ENCODE results near the gene CWC27. TPM values are rescaled to one million over a fixed set of nuclear protein-coding genes. Genes with fewer than 3 reads are reported as not detected.

CWC27 gene
- total RNA-seq, 1 experiment from 2014 or later: 42.7 TPM

DNA sequence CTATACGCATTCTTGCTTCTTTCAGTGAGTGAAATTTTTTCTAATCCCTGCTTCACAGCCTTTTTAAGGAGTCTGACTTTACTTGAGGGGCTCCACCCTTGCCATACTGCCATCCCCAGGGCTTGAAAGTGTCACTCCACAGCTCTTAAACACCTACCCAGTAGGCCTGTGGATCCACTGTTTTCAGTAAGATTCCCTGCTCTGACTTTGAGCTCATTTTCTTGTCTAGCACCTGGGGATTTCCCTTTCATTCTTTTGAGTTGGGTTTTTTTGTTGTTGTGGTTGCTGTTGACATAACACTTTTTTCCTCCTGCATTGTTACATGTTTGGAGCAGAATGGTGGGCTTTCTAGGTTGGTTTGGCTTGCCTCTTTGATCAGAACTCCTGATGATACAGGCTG lies 23.8 kb upstream of the CWC27 start (continued):
- TF ChIP-seq, protein P1, sequence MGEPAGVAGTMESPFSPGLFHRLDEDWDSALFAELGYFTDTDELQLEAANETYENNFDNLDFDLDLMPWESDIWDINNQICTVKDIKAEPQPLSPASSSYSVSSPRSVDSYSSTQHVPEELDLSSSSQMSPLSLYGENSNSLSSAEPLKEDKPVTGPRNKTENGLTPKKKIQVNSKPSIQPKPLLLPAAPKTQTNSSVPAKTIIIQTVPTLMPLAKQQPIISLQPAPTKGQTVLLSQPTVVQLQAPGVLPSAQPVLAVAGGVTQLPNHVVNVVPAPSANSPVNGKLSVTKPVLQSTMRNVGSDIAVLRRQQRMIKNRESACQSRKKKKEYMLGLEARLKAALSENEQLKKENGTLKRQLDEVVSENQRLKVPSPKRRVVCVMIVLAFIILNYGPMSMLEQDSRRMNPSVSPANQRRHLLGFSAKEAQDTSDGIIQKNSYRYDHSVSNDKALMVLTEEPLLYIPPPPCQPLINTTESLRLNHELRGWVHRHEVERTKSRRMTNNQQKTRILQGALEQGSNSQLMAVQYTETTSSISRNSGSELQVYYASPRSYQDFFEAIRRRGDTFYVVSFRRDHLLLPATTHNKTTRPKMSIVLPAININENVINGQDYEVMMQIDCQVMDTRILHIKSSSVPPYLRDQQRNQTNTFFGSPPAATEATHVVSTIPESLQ (CRISPR knock-in tag; IDR thresholded peaks at IDR 0.05): no peak
- TF ChIP-seq MYBL2 (CRISPR knock-in tag; IDR thresholded peaks at IDR 0.05) (no peak), FOXK1 (CRISPR knock-in tag; IDR thresholded peaks at IDR 0.05) (no peak), ZNF317 (CRISPR knock-in tag; IDR thresholded peaks at IDR 0.05; ENCODE audit: borderline replicate concordance, low read depth) (no peak), FOXJ3 (CRISPR knock-in tag; IDR thresholded peaks at IDR 0.05; ENCODE audit: borderline replicate concordance) (no peak), NR1H2 (CRISPR knock-in tag; IDR thresholded peaks at IDR 0.05) (no peak), NFATC4 (CRISPR knock-in tag; IDR thresholded peaks at IDR 0.05) (no peak)
- TF ChIP-seq, protein P2, sequence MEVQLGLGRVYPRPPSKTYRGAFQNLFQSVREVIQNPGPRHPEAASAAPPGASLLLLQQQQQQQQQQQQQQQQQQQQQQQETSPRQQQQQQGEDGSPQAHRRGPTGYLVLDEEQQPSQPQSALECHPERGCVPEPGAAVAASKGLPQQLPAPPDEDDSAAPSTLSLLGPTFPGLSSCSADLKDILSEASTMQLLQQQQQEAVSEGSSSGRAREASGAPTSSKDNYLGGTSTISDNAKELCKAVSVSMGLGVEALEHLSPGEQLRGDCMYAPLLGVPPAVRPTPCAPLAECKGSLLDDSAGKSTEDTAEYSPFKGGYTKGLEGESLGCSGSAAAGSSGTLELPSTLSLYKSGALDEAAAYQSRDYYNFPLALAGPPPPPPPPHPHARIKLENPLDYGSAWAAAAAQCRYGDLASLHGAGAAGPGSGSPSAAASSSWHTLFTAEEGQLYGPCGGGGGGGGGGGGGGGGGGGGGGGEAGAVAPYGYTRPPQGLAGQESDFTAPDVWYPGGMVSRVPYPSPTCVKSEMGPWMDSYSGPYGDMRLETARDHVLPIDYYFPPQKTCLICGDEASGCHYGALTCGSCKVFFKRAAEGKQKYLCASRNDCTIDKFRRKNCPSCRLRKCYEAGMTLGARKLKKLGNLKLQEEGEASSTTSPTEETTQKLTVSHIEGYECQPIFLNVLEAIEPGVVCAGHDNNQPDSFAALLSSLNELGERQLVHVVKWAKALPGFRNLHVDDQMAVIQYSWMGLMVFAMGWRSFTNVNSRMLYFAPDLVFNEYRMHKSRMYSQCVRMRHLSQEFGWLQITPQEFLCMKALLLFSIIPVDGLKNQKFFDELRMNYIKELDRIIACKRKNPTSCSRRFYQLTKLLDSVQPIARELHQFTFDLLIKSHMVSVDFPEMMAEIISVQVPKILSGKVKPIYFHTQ (CRISPR knock-in tag; IDR thresholded peaks at IDR 0.05): no peak
- TF ChIP-seq, protein P3, sequence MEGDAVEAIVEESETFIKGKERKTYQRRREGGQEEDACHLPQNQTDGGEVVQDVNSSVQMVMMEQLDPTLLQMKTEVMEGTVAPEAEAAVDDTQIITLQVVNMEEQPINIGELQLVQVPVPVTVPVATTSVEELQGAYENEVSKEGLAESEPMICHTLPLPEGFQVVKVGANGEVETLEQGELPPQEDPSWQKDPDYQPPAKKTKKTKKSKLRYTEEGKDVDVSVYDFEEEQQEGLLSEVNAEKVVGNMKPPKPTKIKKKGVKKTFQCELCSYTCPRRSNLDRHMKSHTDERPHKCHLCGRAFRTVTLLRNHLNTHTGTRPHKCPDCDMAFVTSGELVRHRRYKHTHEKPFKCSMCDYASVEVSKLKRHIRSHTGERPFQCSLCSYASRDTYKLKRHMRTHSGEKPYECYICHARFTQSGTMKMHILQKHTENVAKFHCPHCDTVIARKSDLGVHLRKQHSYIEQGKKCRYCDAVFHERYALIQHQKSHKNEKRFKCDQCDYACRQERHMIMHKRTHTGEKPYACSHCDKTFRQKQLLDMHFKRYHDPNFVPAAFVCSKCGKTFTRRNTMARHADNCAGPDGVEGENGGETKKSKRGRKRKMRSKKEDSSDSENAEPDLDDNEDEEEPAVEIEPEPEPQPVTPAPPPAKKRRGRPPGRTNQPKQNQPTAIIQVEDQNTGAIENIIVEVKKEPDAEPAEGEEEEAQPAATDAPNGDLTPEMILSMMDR (IDR thresholded peaks at IDR 0.05): no peak
- TF ChIP-seq, protein P4, sequence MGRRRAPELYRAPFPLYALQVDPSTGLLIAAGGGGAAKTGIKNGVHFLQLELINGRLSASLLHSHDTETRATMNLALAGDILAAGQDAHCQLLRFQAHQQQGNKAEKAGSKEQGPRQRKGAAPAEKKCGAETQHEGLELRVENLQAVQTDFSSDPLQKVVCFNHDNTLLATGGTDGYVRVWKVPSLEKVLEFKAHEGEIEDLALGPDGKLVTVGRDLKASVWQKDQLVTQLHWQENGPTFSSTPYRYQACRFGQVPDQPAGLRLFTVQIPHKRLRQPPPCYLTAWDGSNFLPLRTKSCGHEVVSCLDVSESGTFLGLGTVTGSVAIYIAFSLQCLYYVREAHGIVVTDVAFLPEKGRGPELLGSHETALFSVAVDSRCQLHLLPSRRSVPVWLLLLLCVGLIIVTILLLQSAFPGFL (CRISPR knock-in tag; IDR thresholded peaks at IDR 0.05; ENCODE audit: borderline replicate concordance): no peak
- TF ChIP-seq, protein P5, sequence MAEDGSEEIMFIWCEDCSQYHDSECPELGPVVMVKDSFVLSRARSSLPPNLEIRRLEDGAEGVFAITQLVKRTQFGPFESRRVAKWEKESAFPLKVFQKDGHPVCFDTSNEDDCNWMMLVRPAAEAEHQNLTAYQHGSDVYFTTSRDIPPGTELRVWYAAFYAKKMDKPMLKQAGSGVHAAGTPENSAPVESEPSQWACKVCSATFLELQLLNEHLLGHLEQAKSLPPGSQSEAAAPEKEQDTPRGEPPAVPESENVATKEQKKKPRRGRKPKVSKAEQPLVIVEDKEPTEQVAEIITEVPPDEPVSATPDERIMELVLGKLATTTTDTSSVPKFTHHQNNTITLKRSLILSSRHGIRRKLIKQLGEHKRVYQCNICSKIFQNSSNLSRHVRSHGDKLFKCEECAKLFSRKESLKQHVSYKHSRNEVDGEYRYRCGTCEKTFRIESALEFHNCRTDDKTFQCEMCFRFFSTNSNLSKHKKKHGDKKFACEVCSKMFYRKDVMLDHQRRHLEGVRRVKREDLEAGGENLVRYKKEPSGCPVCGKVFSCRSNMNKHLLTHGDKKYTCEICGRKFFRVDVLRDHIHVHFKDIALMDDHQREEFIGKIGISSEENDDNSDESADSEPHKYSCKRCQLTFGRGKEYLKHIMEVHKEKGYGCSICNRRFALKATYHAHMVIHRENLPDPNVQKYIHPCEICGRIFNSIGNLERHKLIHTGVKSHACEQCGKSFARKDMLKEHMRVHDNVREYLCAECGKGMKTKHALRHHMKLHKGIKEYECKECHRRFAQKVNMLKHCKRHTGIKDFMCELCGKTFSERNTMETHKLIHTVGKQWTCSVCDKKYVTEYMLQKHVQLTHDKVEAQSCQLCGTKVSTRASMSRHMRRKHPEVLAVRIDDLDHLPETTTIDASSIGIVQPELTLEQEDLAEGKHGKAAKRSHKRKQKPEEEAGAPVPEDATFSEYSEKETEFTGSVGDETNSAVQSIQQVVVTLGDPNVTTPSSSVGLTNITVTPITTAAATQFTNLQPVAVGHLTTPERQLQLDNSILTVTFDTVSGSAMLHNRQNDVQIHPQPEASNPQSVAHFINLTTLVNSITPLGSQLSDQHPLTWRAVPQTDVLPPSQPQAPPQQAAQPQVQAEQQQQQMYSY (CRISPR knock-in tag; IDR thresholded peaks at IDR 0.05): no peak

DNA sequence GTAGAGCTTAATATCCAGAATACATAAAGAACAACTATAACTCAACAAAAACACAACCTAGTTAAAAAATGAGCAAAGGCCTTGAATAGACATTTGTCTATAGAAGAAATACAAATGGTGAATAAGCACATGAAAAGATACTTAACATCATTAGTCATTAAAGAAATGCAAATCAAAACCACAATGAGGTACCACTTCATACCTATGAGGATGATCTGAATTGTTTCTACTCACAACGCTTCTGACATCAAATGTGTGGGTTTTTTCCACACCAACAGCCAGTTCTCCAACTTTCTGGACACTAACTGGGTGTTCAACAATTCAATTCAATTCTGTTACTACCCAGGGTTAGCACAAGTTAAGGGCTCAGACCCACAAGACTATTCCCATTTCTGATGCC lies 22.3 kb upstream of the CWC27 start:
- Mint-ChIP-seq H3K36me3 (peaks cover 7% of the 10 kb centered on the region), H3K4me1 (peaks cover 22% of the 10 kb centered on the region), H3K27ac (no peak overlapping the region), H3K27me3 (ENCODE audit: low read depth) (no peaks in the 10 kb centered on the region), H3K9me3 (peaks cover 3% of the 10 kb centered on the region; the same call in 1 of the 2 replicates), H3K4me3 (no peak overlapping the region)
- DNase-seq (ENCODE audit: low spot score): no peak
- POLR2A ChIA-PET: no interaction called here
- CTCF ChIA-PET: interaction anchor here (0.7 kb wide), 1 partner anchor 299 kb away, joined by 3 read pairs; no protein-coding TSS in a partner anchor
- no peak for ATAC-seq
- TF ChIP-seq, protein P6, sequence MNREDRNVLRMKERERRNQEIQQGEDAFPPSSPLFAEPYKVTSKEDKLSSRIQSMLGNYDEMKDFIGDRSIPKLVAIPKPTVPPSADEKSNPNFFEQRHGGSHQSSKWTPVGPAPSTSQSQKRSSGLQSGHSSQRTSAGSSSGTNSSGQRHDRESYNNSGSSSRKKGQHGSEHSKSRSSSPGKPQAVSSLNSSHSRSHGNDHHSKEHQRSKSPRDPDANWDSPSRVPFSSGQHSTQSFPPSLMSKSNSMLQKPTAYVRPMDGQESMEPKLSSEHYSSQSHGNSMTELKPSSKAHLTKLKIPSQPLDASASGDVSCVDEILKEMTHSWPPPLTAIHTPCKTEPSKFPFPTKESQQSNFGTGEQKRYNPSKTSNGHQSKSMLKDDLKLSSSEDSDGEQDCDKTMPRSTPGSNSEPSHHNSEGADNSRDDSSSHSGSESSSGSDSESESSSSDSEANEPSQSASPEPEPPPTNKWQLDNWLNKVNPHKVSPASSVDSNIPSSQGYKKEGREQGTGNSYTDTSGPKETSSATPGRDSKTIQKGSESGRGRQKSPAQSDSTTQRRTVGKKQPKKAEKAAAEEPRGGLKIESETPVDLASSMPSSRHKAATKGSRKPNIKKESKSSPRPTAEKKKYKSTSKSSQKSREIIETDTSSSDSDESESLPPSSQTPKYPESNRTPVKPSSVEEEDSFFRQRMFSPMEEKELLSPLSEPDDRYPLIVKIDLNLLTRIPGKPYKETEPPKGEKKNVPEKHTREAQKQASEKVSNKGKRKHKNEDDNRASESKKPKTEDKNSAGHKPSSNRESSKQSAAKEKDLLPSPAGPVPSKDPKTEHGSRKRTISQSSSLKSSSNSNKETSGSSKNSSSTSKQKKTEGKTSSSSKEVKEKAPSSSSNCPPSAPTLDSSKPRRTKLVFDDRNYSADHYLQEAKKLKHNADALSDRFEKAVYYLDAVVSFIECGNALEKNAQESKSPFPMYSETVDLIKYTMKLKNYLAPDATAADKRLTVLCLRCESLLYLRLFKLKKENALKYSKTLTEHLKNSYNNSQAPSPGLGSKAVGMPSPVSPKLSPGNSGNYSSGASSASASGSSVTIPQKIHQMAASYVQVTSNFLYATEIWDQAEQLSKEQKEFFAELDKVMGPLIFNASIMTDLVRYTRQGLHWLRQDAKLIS (CRISPR knock-in tag; IDR thresholded peaks at IDR 0.05; ENCODE audit: borderline replicate concordance): no peak
- TF ChIP-seq, protein P7, sequence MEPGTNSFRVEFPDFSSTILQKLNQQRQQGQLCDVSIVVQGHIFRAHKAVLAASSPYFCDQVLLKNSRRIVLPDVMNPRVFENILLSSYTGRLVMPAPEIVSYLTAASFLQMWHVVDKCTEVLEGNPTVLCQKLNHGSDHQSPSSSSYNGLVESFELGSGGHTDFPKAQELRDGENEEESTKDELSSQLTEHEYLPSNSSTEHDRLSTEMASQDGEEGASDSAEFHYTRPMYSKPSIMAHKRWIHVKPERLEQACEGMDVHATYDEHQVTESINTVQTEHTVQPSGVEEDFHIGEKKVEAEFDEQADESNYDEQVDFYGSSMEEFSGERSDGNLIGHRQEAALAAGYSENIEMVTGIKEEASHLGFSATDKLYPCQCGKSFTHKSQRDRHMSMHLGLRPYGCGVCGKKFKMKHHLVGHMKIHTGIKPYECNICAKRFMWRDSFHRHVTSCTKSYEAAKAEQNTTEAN (CRISPR knock-in tag; IDR thresholded peaks at IDR 0.05): no peak
- TF ChIP-seq, protein P3 (IDR thresholded peaks at IDR 0.05): no peak
- TF ChIP-seq RORB (CRISPR knock-in tag; IDR thresholded peaks at IDR 0.05) (no peak), MYBL2 (CRISPR knock-in tag; IDR thresholded peaks at IDR 0.05) (no peak), GTF2I (CRISPR knock-in tag; conservative IDR thresholded peaks at IDR 0.05) (no peak), TEAD1 (CRISPR knock-in tag; IDR thresholded peaks at IDR 0.05) (no peak), FOXP1 (CRISPR knock-in tag; IDR thresholded peaks at IDR 0.05; ENCODE audit: borderline replicate concordance) (no peak)

Data from WTC11 (cell line).